Measurements from ENCODE around the gene ATG101.

Gene ATG101

GRCh38 chr12:52063082-52063924 lies 6.5 kb upstream of the ATG101 start:
- H3K36me3 ChIP-seq: peaks cover 0 to 14% (median 5%) of the 10 kb centered on the region in 11 experiments; a peak in 11 of 22 replicates
- no peaks in the 10 kb centered on the region for H3K9me3 ChIP-seq (replicated peaks in 1 of 11)
- H3K4me3 ChIP-seq: no peak overlapping the region
- peak overlapping the region in 4 of 11 experiments; percentile 1 to 26 (median 12); a peak in 3 of 22 replicates for H3K9ac ChIP-seq
- H3K4me2 ChIP-seq: no peak overlapping the region
- peaks cover 0 to 13% (median 11%) of the 10 kb centered on the region in 10 experiments; a peak in 15 of 20 replicates for H3K4me1 ChIP-seq
- no peaks in the 10 kb centered on the region for H3K27me3 ChIP-seq
- no peaks in the 10 kb centered on the region; a peak in 1 of 22 replicates for H4K20me1 ChIP-seq
- TF ChIP-seq Cebpa-rat (IDR thresholded peaks at IDR 0.05): no peak
- no peak overlapping the region for H3K27ac ChIP-seq

DNA sequence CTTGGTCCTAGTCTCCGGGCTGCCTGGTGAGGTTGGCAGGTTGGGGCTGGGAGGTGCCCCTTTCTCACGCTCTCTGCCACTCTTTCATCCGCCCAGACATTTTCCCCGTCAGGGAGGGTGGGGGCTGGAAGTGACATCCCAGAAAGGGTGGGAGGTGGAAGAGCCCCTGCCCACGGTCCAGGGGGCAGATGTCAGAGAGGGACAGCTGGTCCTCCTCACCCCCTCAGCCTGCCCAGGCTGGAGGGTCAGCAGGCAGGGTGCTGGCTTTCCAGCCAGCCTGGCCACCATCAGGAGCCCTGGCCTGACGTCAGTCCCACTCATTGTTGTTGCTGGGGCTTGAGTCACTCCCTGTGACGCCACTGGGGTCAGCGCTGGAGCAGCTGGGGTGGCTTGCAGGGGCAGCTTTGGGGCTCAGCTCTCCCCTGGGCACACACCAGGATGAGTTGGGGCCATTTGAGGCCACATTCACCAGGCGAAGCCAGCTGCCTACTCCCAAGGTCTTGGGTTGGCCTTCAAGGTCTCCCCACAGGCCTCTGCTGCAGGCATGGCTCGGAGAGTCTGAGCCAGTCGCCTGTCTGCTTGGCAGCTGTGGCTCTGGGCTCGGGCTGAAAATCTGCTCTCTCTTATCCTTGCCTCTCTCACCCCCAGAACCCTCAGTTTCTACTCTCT lies 5.7 kb upstream of the ATG101 start:
- no peak overlapping the region for H3K4me2 ChIP-seq
- no peaks in the 10 kb centered on the region; a peak in 1 of 22 replicates for H4K20me1 ChIP-seq
- H3K4me1 ChIP-seq: peaks cover 0 to 16% (median 14%) of the 10 kb centered on the region in 10 experiments; a peak in 15 of 20 replicates
- peaks cover 0 to 9% (median under 1%) of the 10 kb centered on the region in 11 experiments; a peak in 7 of 22 replicates for H3K36me3 ChIP-seq
- no peak overlapping the region for H3K4me3 ChIP-seq
- no peaks in the 10 kb centered on the region for H3K27me3 ChIP-seq
- no peak for TF ChIP-seq Cebpa-rat (IDR thresholded peaks at IDR 0.05)
- H3K9ac ChIP-seq: 0 out of 22 replicates have a peak overlapping the region, but pooled peaks of 1 of the 11 experiments have one; percentile 1
- no peaks in the 10 kb centered on the region for H3K9me3 ChIP-seq (replicated peaks in 1 of 11)
- no peak overlapping the region for H3K27ac ChIP-seq

- H3K9me3 ChIP-seq (replicated peaks in 1 of 11): no peaks in the 10 kb centered on the region
- H4K20me1 ChIP-seq: peaks cover 0 to 17% (median 15%) of the 10 kb centered on the region in 11 experiments; a peak in 20 of 22 replicates
- no peak overlapping the region for H3K27ac ChIP-seq
- peak overlapping the region in 7 of 11 experiments; percentile 8 to 57 (median 27); a peak in 11 of 22 replicates for H3K4me2 ChIP-seq
- peaks cover 10 to 30% (median 27%) of the 10 kb centered on the region in 10 experiments for H3K4me1 ChIP-seq
- 0 out of 22 replicates have a peak, but pooled peaks cover 0 to under 1% (median 0%) of the 10 kb centered on the region in 11 experiments for H3K36me3 ChIP-seq
- H3K9ac ChIP-seq: peak overlapping the region in 1 of 11 experiments; percentile 28; a peak in 2 of 22 replicates
- no peak for TF ChIP-seq Cebpa-rat (IDR thresholded peaks at IDR 0.05)
- H3K27me3 ChIP-seq: no peaks in the 10 kb centered on the region
- H3K4me3 ChIP-seq: no peak overlapping the region
These were observed 3.3 kb upstream of the ATG101 start for GRCh38 chr12:52066346-52067080.

DNA sequence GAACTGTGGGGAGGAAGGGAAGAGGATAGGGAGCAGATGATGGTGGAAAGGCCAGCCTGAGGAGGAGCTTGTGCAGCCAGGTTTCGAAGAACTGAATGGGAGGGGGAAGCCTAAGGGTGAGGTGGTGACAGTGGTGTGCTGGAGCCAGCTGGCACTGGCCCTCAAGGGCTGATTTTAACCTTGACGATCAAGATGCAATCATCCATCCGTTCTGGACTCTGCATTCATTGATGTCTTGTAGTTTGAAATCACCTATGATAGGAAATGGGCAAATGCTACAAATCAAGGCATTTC lies 2.8 kb upstream of the ATG101 start:
- Histone ChIP-seq H3K4me2 (peak overlapping the region in 7 of 11 experiments; percentile 8 to 57 (median 27); a peak in 11 of 22 replicates), H3K36me3 (peaks cover 0 to 5% (median 2%) of the 10 kb centered on the region in 11 experiments; a peak in 11 of 22 replicates), H3K4me1 (peaks cover 15 to 35% (median 32%) of the 10 kb centered on the region in 10 experiments), H3K9me3 (replicated peaks in 1 of 11) (no peaks in the 10 kb centered on the region), H4K20me1 (peaks cover 3 to 22% (median 20%) of the 10 kb centered on the region in 11 experiments; a peak in 21 of 22 replicates), H3K27me3 (no peaks in the 10 kb centered on the region), H3K4me3 (no peak overlapping the region), H3K27ac (no peak overlapping the region), H3K9ac (peak overlapping the region in 1 of 11 experiments; percentile 28; a peak in 2 of 22 replicates)
- no peak for TF ChIP-seq Cebpa-rat (IDR thresholded peaks at IDR 0.05)

DNA sequence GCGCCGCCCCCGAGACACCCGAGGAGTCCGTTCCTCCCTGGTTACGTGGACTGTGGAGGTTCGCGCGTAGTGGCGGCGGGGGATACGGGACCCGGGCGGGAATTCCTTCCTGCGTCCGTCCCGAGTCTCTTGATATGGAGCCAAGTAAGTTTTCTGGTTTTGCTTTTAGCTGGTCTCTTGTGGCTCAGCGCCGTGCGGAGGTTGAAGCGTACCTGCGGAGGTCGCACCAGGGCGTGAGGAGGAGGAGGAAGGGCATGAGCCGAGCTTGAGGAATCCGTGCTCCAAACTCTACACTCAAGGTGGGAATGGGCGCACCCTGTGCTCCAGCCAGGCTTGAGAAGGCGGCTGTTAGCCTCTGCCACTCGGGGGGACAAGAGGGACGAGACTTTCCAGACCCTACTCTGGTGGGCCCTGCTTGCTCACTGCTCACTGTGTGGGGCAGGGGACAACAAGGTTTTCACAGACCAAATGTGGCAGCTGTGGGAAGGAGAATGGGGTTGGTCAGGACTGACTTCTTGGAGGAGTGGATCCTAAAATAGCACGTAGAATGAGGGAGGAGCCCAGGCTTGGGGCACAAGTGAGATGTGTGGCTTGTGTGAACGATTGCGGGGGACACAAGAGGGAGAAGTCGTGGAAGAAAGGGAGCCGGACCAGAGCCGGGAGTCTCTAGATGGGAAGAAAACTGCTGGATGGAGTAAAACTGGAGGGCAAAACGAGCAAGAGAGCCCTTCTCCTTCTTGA lies 577 bp downstream of the ATG101 start:
- peak overlapping the region; percentile 94 to 100 (median 98) for H3K27ac ChIP-seq
- H3K27me3 ChIP-seq: no peaks in the 10 kb centered on the region
- peak overlapping the region; percentile 89 to 99 (median 95) for H3K9ac ChIP-seq

GRCh38 chr12:52073531-52074381 lies 4.0 kb downstream of the ATG101 start:
- TF ChIP-seq Cebpa-rat (IDR thresholded peaks at IDR 0.05): no peak
- Histone ChIP-seq H3K9ac (peak overlapping the region in 10 of 11 experiments; percentile 25 to 95 (median 42); a peak in 14 of 22 replicates), H4K20me1 (peaks cover 63 to 88% (median 84%) of the 10 kb centered on the region in 11 experiments; a peak in 21 of 22 replicates), H3K9me3 (replicated peaks in 1 of 11) (no peaks in the 10 kb centered on the region), H3K4me3 (peak overlapping the region in 7 of 10 experiments; percentile 7 to 45 (median 29); a peak in 11 of 20 replicates), H3K27ac (peak overlapping the region in 9 of 11 experiments; percentile 26 to 61 (median 43); a peak in 16 of 22 replicates), H3K27me3 (no peaks in the 10 kb centered on the region), H3K4me1 (peaks cover 56 to 76% (median 71%) of the 10 kb centered on the region in 10 experiments), H3K36me3 (peaks cover 49 to 66% (median 57%) of the 10 kb centered on the region in 11 experiments), H3K4me2 (peak overlapping the region; percentile 92 to 99 (median 98))

More for the DNA sequence above, 577 bp downstream of the ATG101 start:
- Histone ChIP-seq H3K9me3 (replicated peaks in 1 of 11) (no peaks in the 10 kb centered on the region), H3K36me3 (peaks cover 18 to 34% (median 24%) of the 10 kb centered on the region in 11 experiments; a peak in 21 of 22 replicates), H4K20me1 (peaks cover 34 to 55% (median 53%) of the 10 kb centered on the region in 11 experiments; a peak in 21 of 22 replicates), H3K4me1 (peaks cover 48 to 68% (median 65%) of the 10 kb centered on the region in 10 experiments), H3K4me2 (peak overlapping the region; percentile 92 to 99 (median 98)), H3K4me3 (peak overlapping the region; percentile 81 to 99 (median 94))
- no peak for TF ChIP-seq Cebpa-rat (IDR thresholded peaks at IDR 0.05)

Data from BLaER1 treated with 17β-estradiol and CSF1 and Interleukin-3, amounts not matched to agents 10 nM and 100 nM (cell line).